PC-9 (cell line): ENCODE results near the gene AUTS2. TPM values are rescaled to one million over a fixed set of nuclear protein-coding genes. Genes with fewer than 3 reads are reported as not detected.

ENCODE experiments used
- BruUV-seq: library from RNA; stranded (reverse); fragments of 400-500 nt; replicated peaks from 2 replicates; lab custom pipeline; 2021; lab: Mats Ljungman, UMichigan
- CTCF ChIA-PET: fragments of 300-600 bp; sonication (Branson Sonifier 250); formaldehyde crosslinking; loops from one replicate; lab custom pipeline; 2022; ENCODE audit warnings: antibody characterized with exemption; lab: Charles Lee
- POLR2A ChIA-PET: fragments of 300-600 bp; sonication (Branson Sonifier 250); formaldehyde crosslinking; loops from one replicate; lab custom pipeline; 2022; ENCODE audit warnings: antibody characterized with exemption; ENCODE audit not compliant: unreplicated experiment; lab: Charles Lee
- DNase-seq, 2 experiments: peaks; one replicate each; pipeline versions ENCODE4 v3.0.0 to v3.0.0-alpha.2; 2015 to 2022; ENCODE audit warnings: mixed read lengths in 1 of 2
- H2AFZ ChIP-seq: fragments of 200-600 bp; sonication (generic); 2 replicates; pipeline ENCODE4 v1.8.1; 2017; ENCODE audit warnings: antibody characterized with exemption
- H3F3A ChIP-seq: fragments of 200-600 bp; sonication (generic); 2 replicates; pipeline ENCODE4 v1.8.1; 2017; ENCODE audit warnings: antibody characterized with exemption, mild to moderate bottlenecking, low read depth; ENCODE audit not compliant: insufficient read depth
- H3K27ac ChIP-seq: fragments of 200-600 bp; sonication (generic); 2 replicates; pipeline ENCODE4 v1.6.1; 2016; ENCODE audit warnings: mixed run types
- H3K27me3 ChIP-seq: fragments of 200-600 bp; sonication (generic); 2 replicates; pipeline ENCODE4 v1.6.1; 2016; ENCODE audit warnings: low read depth, mixed run types; ENCODE audit not compliant: insufficient read depth
- H3K36me3 ChIP-seq: fragments of 200-600 bp; sonication (generic); 2 replicates; pipeline ENCODE4 v1.6.1; 2016; ENCODE audit warnings: low read depth, mixed run types
- H3K4me1 ChIP-seq: fragments of 200-600 bp; sonication (generic); replicated peaks from 2 replicates; pipeline ENCODE4 v1.6.1; 2016; ENCODE audit warnings: mixed run types; ENCODE audit not compliant: insufficient read depth
- H3K4me2 ChIP-seq: fragments of 200-600 bp; sonication (generic); 2 replicates; pipeline ENCODE4 v1.6.1; 2017; ENCODE audit warnings: mixed run types
- H3K4me3 ChIP-seq: fragments of 200-600 bp; sonication (generic); 2 replicates; pipeline ENCODE4 v1.6.1; 2016; ENCODE audit warnings: mixed run types
- H3K79me2 ChIP-seq: fragments of 200-600 bp; sonication (generic); 2 replicates; pipeline ENCODE4 v1.6.1; 2017; ENCODE audit warnings: low read depth, mixed run types
- H3K9me2 ChIP-seq: fragments of 200-600 bp; sonication (generic); 2 replicates; pipeline ENCODE4 v1.8.1; 2017; ENCODE audit warnings: mild to moderate bottlenecking; ENCODE audit not compliant: insufficient read depth
- H3K9me3 ChIP-seq: fragments of 200-600 bp; sonication (generic); 2 replicates; pipeline ENCODE4 v1.8.1; 2016; ENCODE audit warnings: low read depth; ENCODE audit not compliant: insufficient read depth
- H4K20me1 ChIP-seq: fragments of 200-600 bp; sonication (generic); 2 replicates; pipeline ENCODE4 v1.8.1; 2017; ENCODE audit not compliant: insufficient read depth
- EZH2 ChIP-seq: fragments of 200-600 bp; sonication (generic); IDR thresholded peaks from 2 replicates; pipeline ENCODE4 v1.8.0; 2017; ENCODE audit warnings: antibody characterized with exemption, low read depth
- intact Hi-C: fragments of 100-400 bp; cut with micrococcal nuclease; formaldehyde crosslinking; loops from one replicate; pipeline ENCODE4 v1.10.0; 2022; ENCODE audit not compliant: unreplicated experiment
- total RNA-seq: library from RNA; stranded (reverse); gene quantifications from 2 replicates; pipeline ENCODE4 v1.2.3, GENCODE V29; 2021
- TF ChIP-seq, protein P1 (sequence below): fragments of 200-600 bp; sonication (generic); conservative IDR thresholded peaks from 2 replicates; pipeline ENCODE4 v1.6.1; 2017; ENCODE audit warnings: mixed run types, antibody characterized with exemption, mild to moderate bottlenecking, moderate library complexity

Gene AUTS2
- total RNA-seq, 1 experiment from 2014 or later: not detected

DNA sequence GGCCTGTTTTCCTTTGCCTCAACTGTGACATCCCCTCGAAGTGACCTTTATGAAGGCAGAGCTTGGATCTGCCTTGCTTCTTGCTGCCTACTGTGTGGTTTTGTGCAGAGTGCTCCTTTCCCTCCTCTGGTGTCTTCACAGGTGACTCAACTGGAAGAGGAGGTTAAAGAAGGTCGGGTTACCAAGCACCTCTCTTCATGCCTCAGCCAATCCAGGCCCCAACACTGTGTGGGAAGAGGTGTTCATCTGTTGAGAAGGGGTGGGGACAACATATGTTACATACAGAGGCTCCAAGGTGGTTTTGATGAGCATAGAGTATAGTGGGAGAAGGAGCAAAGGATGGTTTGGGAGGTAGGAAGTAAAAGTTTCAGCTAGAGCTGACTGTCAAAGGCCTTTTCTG is 155.7 kb downstream of the AUTS2 start:
- DNase-seq: no peak
- TF ChIP-seq EZH2: no peak
- TF ChIP-seq, protein P1, sequence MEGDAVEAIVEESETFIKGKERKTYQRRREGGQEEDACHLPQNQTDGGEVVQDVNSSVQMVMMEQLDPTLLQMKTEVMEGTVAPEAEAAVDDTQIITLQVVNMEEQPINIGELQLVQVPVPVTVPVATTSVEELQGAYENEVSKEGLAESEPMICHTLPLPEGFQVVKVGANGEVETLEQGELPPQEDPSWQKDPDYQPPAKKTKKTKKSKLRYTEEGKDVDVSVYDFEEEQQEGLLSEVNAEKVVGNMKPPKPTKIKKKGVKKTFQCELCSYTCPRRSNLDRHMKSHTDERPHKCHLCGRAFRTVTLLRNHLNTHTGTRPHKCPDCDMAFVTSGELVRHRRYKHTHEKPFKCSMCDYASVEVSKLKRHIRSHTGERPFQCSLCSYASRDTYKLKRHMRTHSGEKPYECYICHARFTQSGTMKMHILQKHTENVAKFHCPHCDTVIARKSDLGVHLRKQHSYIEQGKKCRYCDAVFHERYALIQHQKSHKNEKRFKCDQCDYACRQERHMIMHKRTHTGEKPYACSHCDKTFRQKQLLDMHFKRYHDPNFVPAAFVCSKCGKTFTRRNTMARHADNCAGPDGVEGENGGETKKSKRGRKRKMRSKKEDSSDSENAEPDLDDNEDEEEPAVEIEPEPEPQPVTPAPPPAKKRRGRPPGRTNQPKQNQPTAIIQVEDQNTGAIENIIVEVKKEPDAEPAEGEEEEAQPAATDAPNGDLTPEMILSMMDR: no peak
- Histone ChIP-seq H3K4me3 (no peak overlapping the region), H4K20me1 (no peaks in the 10 kb centered on the region; the same call in 1 of the 2 replicates), H3K4me2 (no peak overlapping the region), H3K27ac (no peak overlapping the region), H3K9me2 (no peaks in the 10 kb centered on the region), H3K79me2 (no peaks in the 10 kb centered on the region), H3K36me3 (no peaks in the 10 kb centered on the region), H2AFZ (no peak overlapping the region), H3K9me3 (no peaks in the 10 kb centered on the region), H3K4me1 (no peaks in the 10 kb centered on the region), H3K27me3 (no peaks in the 10 kb centered on the region), H3F3A (no peaks in the 10 kb centered on the region)
- no TSS peak for BruUV-seq
- intact Hi-C loops: no loop called here
- ChIA-PET CTCF (no interaction called here), POLR2A (no interaction called here)

DNA sequence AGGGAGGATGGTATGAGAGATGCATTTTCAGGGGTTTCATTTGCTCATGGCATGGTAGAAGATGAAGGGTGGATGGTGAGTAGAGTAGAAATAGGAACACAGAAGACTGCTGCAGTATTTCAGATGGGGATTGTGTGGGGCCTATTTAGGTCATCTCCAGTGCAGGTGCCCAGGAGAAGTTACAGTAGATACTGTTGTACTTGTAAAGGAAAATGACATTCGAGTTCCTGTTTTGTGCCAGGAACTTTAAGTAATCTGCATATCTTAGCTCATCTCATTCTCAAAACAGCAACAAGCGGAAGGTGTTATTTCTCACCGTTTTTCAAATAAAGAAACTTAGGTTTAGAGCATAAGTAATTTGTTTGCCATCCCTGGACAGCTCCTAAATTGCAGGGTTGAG is 156.2 kb downstream of the AUTS2 start:
- ChIA-PET CTCF (no interaction called here), POLR2A (no interaction called here)
- H3K4me1 ChIP-seq: no peaks in the 10 kb centered on the region
- H3K9me2 ChIP-seq: no peaks in the 10 kb centered on the region
- no peak overlapping the region for H3K4me3 ChIP-seq
- H4K20me1 ChIP-seq: no peaks in the 10 kb centered on the region; the same call in 1 of the 2 replicates
- no peaks in the 10 kb centered on the region for H3K27me3 ChIP-seq
- no peaks in the 10 kb centered on the region for H3K79me2 ChIP-seq
- no peaks in the 10 kb centered on the region for H3F3A ChIP-seq
- no TSS peak for BruUV-seq
- TF ChIP-seq, protein P1: no peak
- TF ChIP-seq EZH2: no peak
- H3K9me3 ChIP-seq: no peaks in the 10 kb centered on the region
- intact Hi-C loops: no loop called here
- no peak overlapping the region for H2AFZ ChIP-seq
- no peak for DNase-seq
- no peak overlapping the region for H3K27ac ChIP-seq
- H3K36me3 ChIP-seq: no peaks in the 10 kb centered on the region
- H3K4me2 ChIP-seq: no peak overlapping the region

DNA sequence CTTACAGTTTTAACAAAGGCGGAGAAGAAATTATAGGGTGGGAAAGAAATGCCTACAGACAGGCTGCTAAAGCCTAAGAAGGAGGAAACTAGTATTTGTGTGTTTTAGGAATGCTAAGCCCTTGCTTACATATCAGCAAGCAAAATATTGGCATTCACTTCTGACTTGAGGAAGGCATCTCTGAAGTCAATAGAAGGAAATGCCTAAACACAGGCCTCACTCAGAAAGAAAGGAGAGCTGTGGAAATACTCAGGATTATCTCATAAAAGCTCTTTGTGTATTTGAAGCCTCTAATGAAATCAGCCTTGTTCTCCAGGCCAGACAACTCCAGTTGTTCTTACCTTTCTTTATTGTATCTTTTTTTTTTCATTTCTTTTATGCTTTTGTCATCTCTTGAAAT is 158.0 kb downstream of the AUTS2 start:
- intact Hi-C loops: no loop called here
- H3K36me3 ChIP-seq: no peaks in the 10 kb centered on the region
- no peak overlapping the region for H3K4me2 ChIP-seq
- no peaks in the 10 kb centered on the region for H3K4me1 ChIP-seq
- no peaks in the 10 kb centered on the region for H3K27me3 ChIP-seq
- no peaks in the 10 kb centered on the region for H3K79me2 ChIP-seq
- H3K27ac ChIP-seq: no peak overlapping the region
- DNase-seq: no peak
- no peaks in the 10 kb centered on the region for H3K9me2 ChIP-seq
- H2AFZ ChIP-seq: no peak overlapping the region
- BruUV-seq: no TSS peak
- POLR2A ChIA-PET: no interaction called here
- H3F3A ChIP-seq: no peaks in the 10 kb centered on the region
- H3K9me3 ChIP-seq: no peaks in the 10 kb centered on the region
- no peak for TF ChIP-seq EZH2
- TF ChIP-seq, protein P1: no peak
- H4K20me1 ChIP-seq: no peaks in the 10 kb centered on the region; the same call in 1 of the 2 replicates
- H3K4me3 ChIP-seq: no peak overlapping the region
- CTCF ChIA-PET: no interaction called here
